MV-4-11 (cell line): ENCODE measurements around the gene SEMA4D.

Source experiments
- DNase-seq: peaks from one replicate; lab custom pipeline; 2025; lab: John Stamatoyannopoulos, UW

The SEMA4D gene

GRCh38 chr9:89444274-89444673, 53.6 kb downstream of the SEMA4D start:
- no peak for DNase-seq

GRCh38 chr9:89442981-89443814, 54.7 kb downstream of the SEMA4D start:
- DNase-seq, result peak; percentile 72

GRCh38 chr9:89442501-89442978, 55.4 kb downstream of the SEMA4D start:
- DNase-seq, result peak; percentile 74

- no peak for DNase-seq
These were observed 55.9 kb downstream of the SEMA4D start for GRCh38 chr9:89441986-89442385.

- no peak for DNase-seq
These were observed 56.3 kb downstream of the SEMA4D start for GRCh38 chr9:89441655-89441970.

GRCh38 chr9:89440951-89441654, 56.8 kb downstream of the SEMA4D start:
- DNase-seq, result no peak

- DNase-seq, result peak; percentile 85
These were observed 57.4 kb downstream of the SEMA4D start for GRCh38 chr9:89440548-89440947.

GRCh38 chr9:89440046-89440445, 57.9 kb downstream of the SEMA4D start:
- DNase-seq, result no peak

GRCh38 chr9:89439571-89439970, 58.3 kb downstream of the SEMA4D start:
- no peak for DNase-seq

- no peak for DNase-seq
These were observed 59.7 kb downstream of the SEMA4D start for GRCh38 chr9:89438194-89438593.

GRCh38 chr9:89437772-89438171, 60.1 kb downstream of the SEMA4D start:
- DNase-seq, result no peak

GRCh38 chr9:89436963-89437625, 60.8 kb downstream of the SEMA4D start:
- peak; percentile 24 for DNase-seq

GRCh38 chr9:89436326-89436725, 61.6 kb downstream of the SEMA4D start:
- no peak for DNase-seq

- no peak for DNase-seq
These were observed 62.7 kb downstream of the SEMA4D start for GRCh38 chr9:89435071-89435823.

GRCh38 chr9:89434636-89435035, 63.3 kb downstream of the SEMA4D start:
- no peak for DNase-seq

- DNase-seq, result no peak
These were observed 64.1 kb downstream of the SEMA4D start for GRCh38 chr9:89433826-89434225.

GRCh38 chr9:89432986-89433530, 64.9 kb downstream of the SEMA4D start:
- DNase-seq, result no peak

GRCh38 chr9:89431930-89432725, 65.8 kb downstream of the SEMA4D start:
- peak; percentile 26 for DNase-seq

- no peak for DNase-seq
These were observed 66.9 kb downstream of the SEMA4D start for GRCh38 chr9:89430995-89431394.

GRCh38 chr9:89428901-89429890, 68.7 kb downstream of the SEMA4D start:
- peak; percentile 17 for DNase-seq
